AG09309 (cell line): Measurements from ENCODE around the gene DDX41.

ENCODE experiments used
- DNase-seq: peaks from one replicate; pipeline ENCODE4 v3.0.0-alpha.2; 2010; ENCODE audit warnings: low read depth
- H3K4me3 ChIP-seq: 2 replicates; pipeline ENCODE4 v1.5.1; 2011; ENCODE audit warnings: mild to moderate bottlenecking, low read depth, low read length, moderate library complexity; ENCODE audit not compliant: control insufficient read depth
- TF ChIP-seq, protein P1 (sequence below): IDR thresholded peaks from 2 replicates; pipeline ENCODE4 v1.5.1; 2011; ENCODE audit warnings: mild to moderate bottlenecking, low read depth, low read length, inconsistent platforms; ENCODE audit not compliant: insufficient read depth, control insufficient read depth; ENCODE audit errors: missing control alignments

The DDX41 gene

GRCh38 chr5:177468685-177469628 is 47.8 kb downstream of the DDX41 start:
- DNase-seq, result no peak
- no peak overlapping the region for H3K4me3 ChIP-seq
- TF ChIP-seq, protein P1, sequence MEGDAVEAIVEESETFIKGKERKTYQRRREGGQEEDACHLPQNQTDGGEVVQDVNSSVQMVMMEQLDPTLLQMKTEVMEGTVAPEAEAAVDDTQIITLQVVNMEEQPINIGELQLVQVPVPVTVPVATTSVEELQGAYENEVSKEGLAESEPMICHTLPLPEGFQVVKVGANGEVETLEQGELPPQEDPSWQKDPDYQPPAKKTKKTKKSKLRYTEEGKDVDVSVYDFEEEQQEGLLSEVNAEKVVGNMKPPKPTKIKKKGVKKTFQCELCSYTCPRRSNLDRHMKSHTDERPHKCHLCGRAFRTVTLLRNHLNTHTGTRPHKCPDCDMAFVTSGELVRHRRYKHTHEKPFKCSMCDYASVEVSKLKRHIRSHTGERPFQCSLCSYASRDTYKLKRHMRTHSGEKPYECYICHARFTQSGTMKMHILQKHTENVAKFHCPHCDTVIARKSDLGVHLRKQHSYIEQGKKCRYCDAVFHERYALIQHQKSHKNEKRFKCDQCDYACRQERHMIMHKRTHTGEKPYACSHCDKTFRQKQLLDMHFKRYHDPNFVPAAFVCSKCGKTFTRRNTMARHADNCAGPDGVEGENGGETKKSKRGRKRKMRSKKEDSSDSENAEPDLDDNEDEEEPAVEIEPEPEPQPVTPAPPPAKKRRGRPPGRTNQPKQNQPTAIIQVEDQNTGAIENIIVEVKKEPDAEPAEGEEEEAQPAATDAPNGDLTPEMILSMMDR, result no peak

DNA sequence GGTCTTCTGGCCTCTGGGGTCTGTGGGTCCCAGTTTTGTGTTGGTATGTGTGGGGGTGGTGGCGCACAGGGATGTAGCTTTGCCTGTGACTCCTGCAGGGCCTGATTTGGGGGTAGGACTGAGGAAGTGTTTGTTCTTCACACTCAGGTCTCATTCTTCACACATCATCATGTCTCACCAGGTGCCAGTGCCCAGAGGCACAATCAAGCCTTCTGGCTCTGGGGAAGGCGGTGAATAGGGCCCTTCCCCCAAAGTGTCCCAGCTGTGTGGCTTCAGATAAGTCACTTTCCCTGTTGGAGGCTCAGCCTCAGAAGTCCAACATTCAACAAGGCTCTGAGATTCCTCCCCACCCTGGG is 48.5 kb downstream of the DDX41 start:
- TF ChIP-seq, protein P1, result no peak
- no peak overlapping the region for H3K4me3 ChIP-seq
- DNase-seq, result no peak

- TF ChIP-seq, protein P1, result no peak
- no peak overlapping the region for H3K4me3 ChIP-seq
- DNase-seq, result no peak
These were observed 49.3 kb downstream of the DDX41 start for GRCh38 chr5:177467436-177467835.

DNA sequence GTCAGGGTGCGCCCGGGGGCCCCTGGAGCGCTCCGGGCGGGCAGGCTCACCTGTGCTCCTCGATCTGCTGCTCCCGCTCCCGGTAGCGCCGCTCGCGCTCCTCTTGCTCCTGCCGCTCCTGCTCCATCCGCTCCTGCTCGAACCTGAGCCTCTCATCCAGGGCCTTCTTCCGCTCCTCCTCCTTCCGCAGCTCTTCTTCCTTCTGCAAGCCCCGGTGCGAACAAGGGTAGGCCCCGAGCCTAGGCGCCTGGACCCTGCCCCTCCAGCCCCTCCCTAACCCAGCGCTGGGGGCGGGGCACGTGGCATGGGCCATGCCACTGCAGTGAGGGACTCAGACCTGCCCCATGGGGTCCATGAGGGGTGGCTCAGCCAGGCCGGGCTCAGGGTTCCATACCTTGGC is 49.9 kb downstream of the DDX41 start:
- no peak for DNase-seq
- TF ChIP-seq, protein P1, result no peak
- no peak overlapping the region for H3K4me3 ChIP-seq

DNA sequence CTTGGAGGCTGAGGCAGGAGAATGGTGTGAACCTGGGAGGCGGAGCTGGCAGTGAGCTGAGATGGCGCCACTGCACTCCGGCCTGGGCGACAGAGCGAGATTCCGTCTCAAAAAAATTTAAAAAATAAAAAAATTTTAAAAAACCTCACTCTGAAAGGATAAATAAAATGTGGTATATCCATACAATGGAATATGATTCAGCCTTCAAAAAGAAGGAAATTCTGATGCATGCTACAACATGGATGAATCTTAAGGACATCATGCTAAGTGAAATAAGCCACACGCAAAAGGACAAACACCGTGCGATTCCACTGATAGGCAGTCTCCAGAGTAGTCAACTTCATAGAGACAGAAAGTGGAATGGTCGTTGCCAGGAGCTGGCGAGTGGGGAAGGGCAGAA is 51.7 kb downstream of the DDX41 start:
- H3K4me3 ChIP-seq, result no peak overlapping the region

DNA sequence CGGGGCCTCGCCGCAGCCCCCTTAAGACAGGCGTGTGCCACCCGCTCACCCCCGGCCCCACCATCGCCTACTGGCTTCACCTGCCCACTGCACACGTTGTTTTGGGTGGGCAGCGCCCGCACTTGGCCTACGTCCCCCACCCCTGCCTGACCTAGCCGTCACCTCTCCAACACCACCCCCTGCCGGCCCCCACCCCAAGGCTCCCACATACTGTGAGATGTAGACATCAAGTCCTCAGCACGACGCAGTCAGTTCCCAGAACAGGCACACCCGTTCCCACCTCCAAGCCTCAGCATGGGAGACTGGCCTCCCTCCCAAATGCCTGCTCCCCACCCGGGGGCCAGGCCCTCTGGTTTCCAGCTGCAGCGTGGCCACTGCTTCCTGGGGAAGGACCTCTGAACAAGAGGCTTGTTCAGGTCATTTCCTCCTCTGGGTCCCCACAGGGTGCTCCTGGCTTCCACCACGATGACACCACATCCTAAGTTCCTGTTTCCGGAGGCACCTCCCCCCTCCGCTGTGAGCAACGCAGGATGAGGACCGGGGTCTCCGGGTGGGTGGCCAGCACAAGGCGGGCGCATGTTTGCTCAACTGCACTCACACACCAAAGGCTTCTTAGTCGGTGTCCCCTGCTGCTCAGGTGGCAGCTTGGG is 54.6 kb downstream of the DDX41 start:
- no peak overlapping the region for H3K4me3 ChIP-seq
- no peak for DNase-seq
- TF ChIP-seq, protein P1, result no peak

More for the DNA sequence above, 51.7 kb downstream of the DDX41 start:
- TF ChIP-seq, protein P1, result no peak
- no peak for DNase-seq
